Stimulated activated CD4-positive, alpha-beta T cell treated with anti-CD3 and anti-CD28 coated beads, Interleukin-1b, Interleukin-23, amount 100 ng/mL, for 24 hours (primary cell): ENCODE data around the gene PIK3CA.
A peak's percentile ranks its signal among the peaks of the same experiment; 100 is the strongest.
"Not testable (repeated sequence)": the region's sequence is repeated elsewhere in the genome, so short reads cannot be mapped to it uniquely, and the experiment has no call there.

Experiments used
- DNase-seq, 4 experiments: peaks; one replicate each; pipeline ENCODE4 v3.0.0-alpha.2; 2020; ENCODE audit warnings: low read depth in 4 of 4, low spot score in 1 of 4

PIK3CA gene

GRCh38 chr3:179147873-179148615 lies at the start of gene PIK3CA:
PIK3CA (plus strand) TSS chr3:179148357; CDS start chr3:179198826, 50,469 bp downstream.
- DNase-seq, result peak; percentile 71 to 85 (median 80)

- DNase-seq, result no peak
Measured at GRCh38 chr3:179098388-179099077, 49.6 kb upstream of the PIK3CA start.

GRCh38 chr3:179100652-179101051 lies 47.5 kb upstream of the PIK3CA start:
- DNase-seq, result no peak

- no peak for DNase-seq
Measured at GRCh38 chr3:179105881-179106280, 42.3 kb upstream of the PIK3CA start.

- no peak for DNase-seq
Measured at GRCh38 chr3:179107617-179108016, 40.5 kb upstream of the PIK3CA start.

GRCh38 chr3:179108086-179108485 lies 40.1 kb upstream of the PIK3CA start:
- DNase-seq, result no peak

GRCh38 chr3:179113903-179114302 lies 34.3 kb upstream of the PIK3CA start:
- no peak for DNase-seq

- not testable (repeated sequence) for DNase-seq
Measured at GRCh38 chr3:179115444-179115843, 32.7 kb upstream of the PIK3CA start.

- no peak for DNase-seq
Measured at GRCh38 chr3:179116816-179117215, 31.3 kb upstream of the PIK3CA start.

GRCh38 chr3:179132191-179132890 lies 15.8 kb upstream of the PIK3CA start:
- DNase-seq, result not testable (repeated sequence)

- no peak for DNase-seq
Measured at GRCh38 chr3:179133575-179133974, 14.6 kb upstream of the PIK3CA start.

- no peak for DNase-seq
Measured at GRCh38 chr3:179136195-179136594, 12.0 kb upstream of the PIK3CA start.

- DNase-seq, result no peak
Measured at GRCh38 chr3:179141890-179142289, 6.3 kb upstream of the PIK3CA start.

- peak in 1 of 4 experiments; percentile 10 for DNase-seq
Measured at GRCh38 chr3:179146911-179147513, 1.1 kb upstream of the PIK3CA start.

- peak in 3 of 4 experiments; percentile 4 to 52 (median 25) for DNase-seq
Measured at GRCh38 chr3:179147514-179147872, 664 bp upstream of the PIK3CA start.

- peak; percentile 13 to 40 (median 32) for DNase-seq
Measured at GRCh38 chr3:179148616-179149405, 654 bp downstream of the PIK3CA start.

GRCh38 chr3:179149406-179149867 lies 1.3 kb downstream of the PIK3CA start:
- DNase-seq, result peak in 3 of 4 experiments; percentile 3 to 21 (median 11)

- DNase-seq, result no peak
Measured at GRCh38 chr3:179149951-179150350, 1.8 kb downstream of the PIK3CA start.

- no peak for DNase-seq
Measured at GRCh38 chr3:179150610-179151009, 2.5 kb downstream of the PIK3CA start.

GRCh38 chr3:179151474-179151873 lies 3.3 kb downstream of the PIK3CA start:
- DNase-seq, result no peak

GRCh38 chr3:179156170-179156569 lies 8.0 kb downstream of the PIK3CA start:
- DNase-seq, result no peak
